VCaP (cell line): Measurements from ENCODE around the gene FPGS.

ENCODE experiments used
- H3K27ac ChIP-seq: fragments of 450-650 bp; 2 replicates; pipeline ENCODE4 v1.5.1; 2017
- TF ChIP-seq, protein P1 (sequence below): fragments of 450-650 bp; conservative IDR thresholded peaks from 2 replicates; pipeline ENCODE4 v1.5.1; 2017; ENCODE audit warnings: mild to moderate bottlenecking, moderate library complexity

The FPGS gene

DNA sequence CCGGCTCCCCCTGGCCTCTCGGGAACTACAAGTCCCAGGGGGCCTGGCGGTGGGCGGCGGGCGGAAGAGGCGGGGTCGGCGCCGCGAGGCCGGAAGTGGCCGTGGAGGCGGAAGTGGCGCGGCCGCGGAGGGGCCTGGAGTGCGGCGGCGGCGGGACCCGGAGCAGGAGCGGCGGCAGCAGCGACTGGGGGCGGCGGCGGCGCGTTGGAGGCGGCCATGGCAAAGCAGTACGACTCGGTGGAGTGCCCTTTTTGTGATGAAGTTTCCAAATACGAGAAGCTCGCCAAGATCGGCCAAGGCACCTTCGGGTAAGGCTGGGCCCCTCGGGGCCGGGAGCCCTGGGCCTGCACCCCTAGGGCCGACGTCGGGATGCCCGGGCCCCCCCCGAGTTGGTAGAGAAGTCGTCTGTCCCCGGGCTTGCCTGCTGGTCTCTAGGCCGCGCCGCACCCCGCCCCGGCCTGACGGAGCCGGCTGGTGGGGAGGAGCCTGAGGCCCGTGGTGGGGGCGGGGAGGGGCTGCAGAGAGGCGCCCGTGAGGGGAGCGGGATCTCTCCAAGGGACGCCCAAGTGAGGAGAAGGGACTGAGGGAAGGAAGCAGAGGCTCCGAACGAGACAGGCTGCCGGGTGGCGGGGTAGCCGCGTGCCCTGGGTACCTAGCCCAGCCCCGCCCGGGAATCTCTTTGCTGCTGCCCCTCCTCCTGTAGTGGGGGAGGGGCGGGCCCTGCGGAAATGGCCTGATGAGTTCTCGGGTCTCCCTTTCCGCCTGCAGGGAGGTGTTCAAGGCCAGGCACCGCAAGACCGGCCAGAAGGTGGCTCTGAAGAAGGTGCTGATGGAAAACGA, 16.5 kb upstream of the FPGS start, which contains the start of gene CDK9:
TSS of gene CDK9 (plus strand) at position 102 of the 840 bp plus-strand sequence. CDS start at position 217, 115 bp downstream.
- peak within 1 kb of the TSS; percentile 93 for H3K27ac ChIP-seq
- TF ChIP-seq, protein P1, sequence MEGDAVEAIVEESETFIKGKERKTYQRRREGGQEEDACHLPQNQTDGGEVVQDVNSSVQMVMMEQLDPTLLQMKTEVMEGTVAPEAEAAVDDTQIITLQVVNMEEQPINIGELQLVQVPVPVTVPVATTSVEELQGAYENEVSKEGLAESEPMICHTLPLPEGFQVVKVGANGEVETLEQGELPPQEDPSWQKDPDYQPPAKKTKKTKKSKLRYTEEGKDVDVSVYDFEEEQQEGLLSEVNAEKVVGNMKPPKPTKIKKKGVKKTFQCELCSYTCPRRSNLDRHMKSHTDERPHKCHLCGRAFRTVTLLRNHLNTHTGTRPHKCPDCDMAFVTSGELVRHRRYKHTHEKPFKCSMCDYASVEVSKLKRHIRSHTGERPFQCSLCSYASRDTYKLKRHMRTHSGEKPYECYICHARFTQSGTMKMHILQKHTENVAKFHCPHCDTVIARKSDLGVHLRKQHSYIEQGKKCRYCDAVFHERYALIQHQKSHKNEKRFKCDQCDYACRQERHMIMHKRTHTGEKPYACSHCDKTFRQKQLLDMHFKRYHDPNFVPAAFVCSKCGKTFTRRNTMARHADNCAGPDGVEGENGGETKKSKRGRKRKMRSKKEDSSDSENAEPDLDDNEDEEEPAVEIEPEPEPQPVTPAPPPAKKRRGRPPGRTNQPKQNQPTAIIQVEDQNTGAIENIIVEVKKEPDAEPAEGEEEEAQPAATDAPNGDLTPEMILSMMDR = no peak

DNA sequence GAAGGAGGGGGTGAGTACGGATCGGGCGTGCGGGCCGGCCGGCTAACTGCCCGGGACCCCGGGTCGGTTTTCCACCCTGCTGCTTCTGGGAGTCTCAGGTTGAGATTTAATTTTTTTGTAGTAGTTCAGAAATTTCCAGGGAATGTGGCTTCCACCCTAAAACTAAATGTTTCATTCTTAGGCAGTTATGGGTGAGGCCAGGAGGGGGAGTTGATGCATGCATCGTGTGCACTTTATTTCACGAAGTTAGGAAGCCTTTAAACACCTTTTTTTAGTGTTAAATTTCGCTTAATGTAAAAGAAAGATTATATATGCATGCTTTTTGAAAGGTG, 15.9 kb upstream of the FPGS start:
- peak overlapping the region; percentile 93 for H3K27ac ChIP-seq
- TF ChIP-seq, protein P1 = peak; percentile 63

DNA sequence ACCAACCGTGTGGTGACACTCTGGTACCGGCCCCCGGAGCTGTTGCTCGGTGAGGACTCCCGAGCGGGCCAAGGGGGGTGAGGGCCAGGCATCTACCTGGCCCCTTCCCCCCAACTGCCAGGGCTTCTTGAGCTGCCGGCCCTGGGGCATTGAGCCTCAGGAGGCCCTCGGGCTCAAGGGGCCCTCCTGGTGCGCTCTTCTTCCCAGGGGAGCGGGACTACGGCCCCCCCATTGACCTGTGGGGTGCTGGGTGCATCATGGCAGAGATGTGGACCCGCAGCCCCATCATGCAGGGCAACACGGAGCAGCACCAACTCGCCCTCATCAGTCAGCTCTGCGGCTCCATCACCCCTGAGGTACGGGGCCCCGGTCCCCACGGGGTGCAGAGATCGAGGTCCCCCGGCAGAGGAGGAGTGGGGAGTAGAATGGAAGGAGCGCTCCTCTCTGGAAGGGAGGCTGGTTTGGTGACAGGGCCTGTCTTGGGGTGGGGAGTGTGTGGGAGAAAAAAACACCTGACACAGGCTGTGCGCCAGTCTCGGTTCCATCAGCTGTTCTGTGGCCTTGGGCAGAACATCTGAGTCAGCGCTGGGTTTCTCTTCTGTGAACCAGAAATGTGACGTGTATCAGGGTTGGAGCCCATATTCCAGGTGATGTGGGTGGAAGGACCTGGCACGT, 14.2 kb upstream of the FPGS start:
- no peak overlapping the region for H3K27ac ChIP-seq

DNA sequence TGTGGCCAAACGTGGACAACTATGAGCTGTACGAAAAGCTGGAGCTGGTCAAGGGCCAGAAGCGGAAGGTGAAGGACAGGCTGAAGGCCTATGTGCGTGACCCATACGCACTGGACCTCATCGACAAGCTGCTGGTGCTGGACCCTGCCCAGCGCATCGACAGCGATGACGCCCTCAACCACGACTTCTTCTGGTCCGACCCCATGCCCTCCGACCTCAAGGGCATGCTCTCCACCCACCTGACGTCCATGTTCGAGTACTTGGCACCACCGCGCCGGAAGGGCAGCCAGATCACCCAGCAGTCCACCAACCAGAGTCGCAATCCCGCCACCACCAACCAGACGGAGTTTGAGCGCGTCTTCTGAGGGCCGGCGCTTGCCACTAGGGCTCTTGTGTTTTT, 13.5 kb upstream of the FPGS start:
- TF ChIP-seq, protein P1 = no peak
- no peak overlapping the region for H3K27ac ChIP-seq

More for the DNA sequence above, 14.2 kb upstream of the FPGS start:
- TF ChIP-seq, protein P1 = no peak

DNA sequence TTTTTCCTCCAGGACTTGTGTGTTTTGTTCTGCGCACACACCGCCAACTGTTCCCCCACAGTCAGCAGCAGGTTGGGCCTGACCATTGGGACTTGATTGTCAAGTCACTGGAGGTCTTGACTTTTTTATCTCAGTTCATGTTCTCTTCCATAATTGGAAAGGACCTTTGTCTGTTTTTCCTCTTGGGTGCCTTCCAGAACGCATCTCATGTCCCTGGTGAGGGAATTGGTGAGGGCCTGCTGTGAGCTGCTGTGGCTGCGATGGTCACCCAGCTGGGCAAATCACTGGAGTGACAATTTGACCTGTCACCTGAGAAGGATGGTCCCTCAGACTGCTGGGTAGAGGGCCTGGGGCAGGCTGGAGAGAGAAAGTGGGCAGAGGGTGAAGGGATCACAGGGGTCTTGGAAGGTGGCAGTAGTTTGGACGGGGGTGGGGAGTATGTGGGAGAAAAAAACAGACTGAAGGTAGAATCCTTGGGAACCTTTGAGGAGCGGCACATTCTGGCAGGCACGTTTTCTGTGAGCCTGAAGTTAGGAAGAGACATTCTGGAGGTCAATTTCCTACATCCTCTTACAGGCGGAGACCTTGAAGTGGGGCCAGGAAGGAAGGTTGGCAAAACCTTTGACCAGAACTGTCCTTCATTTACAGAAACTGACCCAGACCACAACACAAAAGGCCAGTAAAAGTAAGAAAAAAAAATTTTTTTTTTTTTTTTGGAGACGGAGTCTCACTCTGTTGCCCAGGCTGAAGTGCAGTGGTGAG, 12.4 kb upstream of the FPGS start:
- TF ChIP-seq, protein P1 = no peak
- no peak overlapping the region for H3K27ac ChIP-seq

DNA sequence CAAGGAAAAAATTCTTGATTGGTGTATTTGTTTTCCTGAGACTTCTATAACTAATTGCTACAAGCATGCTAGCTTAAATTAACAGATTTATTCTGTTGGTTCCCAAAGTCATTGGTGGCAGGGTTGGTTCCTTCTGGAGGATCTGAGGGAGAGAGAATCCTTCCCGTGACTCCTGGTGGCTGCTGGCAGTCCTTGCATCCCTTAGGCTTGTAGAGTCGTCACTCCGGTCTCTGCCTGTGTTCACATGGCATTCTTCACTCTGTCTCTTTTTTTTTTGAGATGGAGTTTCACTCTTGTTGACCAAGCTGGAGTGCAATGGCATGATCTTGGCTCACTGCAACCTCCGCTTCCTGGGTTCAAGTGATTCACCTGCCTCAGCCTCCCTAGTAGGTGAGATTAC, 11.6 kb upstream of the FPGS start:
- TF ChIP-seq, protein P1 = no peak
- H3K27ac ChIP-seq = no peak overlapping the region
